Brain microvascular endothelial cell (primary cell): Measurements from ENCODE around the gene CXCR6.

Source experiments
- DNase-seq: peaks from one replicate; pipeline ENCODE4 v3.0.0-alpha.2; 2020
- H3K27ac ChIP-seq: fragments of 250-450 bp; sonication (Bioruptor Pico); 2 replicates; pipeline ENCODE4 v1.5.1; 2020; ENCODE audit warnings: mild to moderate bottlenecking, moderate library complexity
- H3K27me3 ChIP-seq: fragments of 250-450 bp; sonication (Bioruptor Pico); replicated peaks from 2 replicates; pipeline ENCODE4 v1.5.1; 2020; ENCODE audit warnings: mild to moderate bottlenecking
- H3K36me3 ChIP-seq: fragments of 250-450 bp; sonication (Bioruptor Pico); replicated peaks from 2 replicates; pipeline ENCODE4 v1.5.1; 2020; ENCODE audit warnings: mild to moderate bottlenecking
- H3K4me3 ChIP-seq: 2 replicates; pipeline ENCODE4 v1.5.1; 2011; ENCODE audit warnings: low read depth, mild to moderate bottlenecking, control low read depth, low read length, moderate library complexity
- CTCF ChIP-seq: IDR thresholded peaks from 2 replicates; pipeline ENCODE4 v1.5.1; 2011; ENCODE audit warnings: low read depth, mild to moderate bottlenecking, moderate library complexity, low read length, control low read depth, inconsistent platforms; ENCODE audit errors: missing control alignments
- in situ Hi-C: cut with HindIII; loops from 2 replicates; pipeline ENCODE4 v1.10.0; 2017; ENCODE audit warnings: low sequenced_read_pairs, low pct_ligation_motif_present

Gene CXCR6

GRCh38 chr3:45979378-45979777 lies 36.1 kb downstream of the CXCR6 start:
- in situ Hi-C loops = no loop called here
- TF ChIP-seq CTCF = no peak
- no peak overlapping the region for H3K4me3 ChIP-seq
- H3K27ac ChIP-seq = no peak overlapping the region
- peaks cover 22% of the 10 kb centered on the region for H3K36me3 ChIP-seq
- H3K27me3 ChIP-seq = no peaks in the 10 kb centered on the region
- no peak for DNase-seq

- H3K27me3 ChIP-seq = no peaks in the 10 kb centered on the region
- no peak for DNase-seq
- in situ Hi-C loops = no loop called here
- H3K4me3 ChIP-seq = no peak overlapping the region
- peaks cover 12% of the 10 kb centered on the region for H3K36me3 ChIP-seq
- no peak overlapping the region for H3K27ac ChIP-seq
- no peak for TF ChIP-seq CTCF
Observed at GRCh38 chr3:45980229-45980813, 37.1 kb downstream of the CXCR6 start.

- H3K36me3 ChIP-seq = peaks cover 11% of the 10 kb centered on the region
- no peak for TF ChIP-seq CTCF
- peak; percentile 15 for DNase-seq
- H3K27ac ChIP-seq = no peak overlapping the region
- in situ Hi-C loops = no loop called here
- no peaks in the 10 kb centered on the region for H3K27me3 ChIP-seq
- H3K4me3 ChIP-seq = no peak overlapping the region
Observed at GRCh38 chr3:45980819-45981218, 37.6 kb downstream of the CXCR6 start.

- TF ChIP-seq CTCF = no peak
- no peak overlapping the region for H3K4me3 ChIP-seq
- no peaks in the 10 kb centered on the region for H3K27me3 ChIP-seq
- in situ Hi-C loops = no loop called here
- peak; percentile 65 for DNase-seq
- H3K27ac ChIP-seq = no peak overlapping the region
- H3K36me3 ChIP-seq = peaks cover 11% of the 10 kb centered on the region
Observed at GRCh38 chr3:45981346-45982074, 38.2 kb downstream of the CXCR6 start.

- Histone ChIP-seq H3K27ac (no peak overlapping the region), H3K36me3 (peaks cover 11% of the 10 kb centered on the region)
- in situ Hi-C loops = no loop called here
Observed at GRCh38 chr3:45983770-45984169, 40.5 kb downstream of the CXCR6 start.

More at GRCh38 chr3:45983770-45984169, 40.5 kb downstream of the CXCR6 start:
- TF ChIP-seq CTCF = no peak
- Histone ChIP-seq H3K27me3 (no peaks in the 10 kb centered on the region), H3K4me3 (no peak overlapping the region)
- no peak for DNase-seq
